ENCODE measurements around the gene FOXI2.
A peak's percentile ranks its signal among the peaks of the same experiment; 100 is the strongest.

Gene FOXI2

GRCh38 chr10:127744956-127745355, 8.0 kb downstream of the FOXI2 start:
- no peak for DNase-seq

DNA sequence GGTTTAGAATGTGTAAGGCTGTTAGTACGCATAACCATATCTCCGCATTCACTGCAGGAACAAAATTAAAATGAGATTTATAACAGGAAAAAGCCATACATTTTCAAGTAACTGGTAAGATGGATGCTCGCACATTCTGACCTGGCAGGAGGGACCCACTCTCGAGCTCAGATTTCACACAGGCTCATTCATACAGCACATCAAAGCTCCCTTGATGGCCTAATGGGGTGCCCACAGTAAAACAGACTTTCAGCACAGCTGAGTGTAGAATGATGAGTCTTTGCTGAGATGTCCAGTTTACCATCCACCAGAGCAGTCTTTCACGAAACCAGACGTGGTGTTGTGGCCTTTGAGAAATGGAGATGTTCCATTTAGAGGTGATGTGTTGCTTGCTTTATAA, 8.9 kb downstream of the FOXI2 start:
- no peak for DNase-seq

- DNase-seq: peak; percentile 13
These were observed 18.8 kb downstream of the FOXI2 start for GRCh38 chr10:127755753-127756152.

DNA sequence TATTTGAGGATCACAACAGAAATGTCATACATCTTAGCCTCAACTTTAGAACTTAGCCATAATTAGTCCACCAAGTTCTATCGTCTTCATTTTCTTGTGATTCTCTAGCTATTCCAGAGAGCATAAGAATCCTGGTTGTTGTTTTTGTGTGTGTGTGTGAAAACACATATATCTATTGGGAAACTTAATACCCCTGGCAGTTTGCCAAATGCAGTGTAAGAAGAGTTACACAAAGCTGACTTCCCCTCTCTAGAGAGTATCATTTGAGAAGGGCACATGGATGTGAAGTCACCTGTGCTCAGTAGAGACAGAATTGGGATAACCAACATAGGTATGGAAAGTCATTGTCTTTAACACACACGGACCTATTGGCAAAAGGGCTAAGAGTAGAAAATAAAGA, 19.3 kb downstream of the FOXI2 start:
- DNase-seq: peak; percentile 7

DNA sequence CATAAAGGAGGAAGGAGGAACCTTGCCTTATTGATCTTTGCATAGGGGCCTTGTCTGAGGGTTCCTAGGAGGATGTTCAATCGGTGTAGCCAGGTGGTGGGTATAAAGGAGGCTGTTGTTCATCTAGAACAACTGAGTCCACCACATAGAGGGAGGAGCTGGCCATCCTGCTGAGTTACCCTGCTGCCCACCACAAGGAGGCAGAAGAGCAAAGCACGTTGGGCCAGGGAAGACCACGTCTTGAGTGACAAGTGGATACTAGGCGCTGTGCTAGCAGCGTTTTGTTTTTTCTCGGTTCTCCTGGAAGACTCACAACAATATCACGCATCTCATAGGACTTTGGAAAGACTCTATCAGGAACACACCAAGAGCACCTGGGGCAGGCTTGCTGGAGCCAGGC, 20.0 kb downstream of the FOXI2 start:
- no peak for DNase-seq

- no peak for DNase-seq
These were observed 22.3 kb downstream of the FOXI2 start for GRCh38 chr10:127759276-127759675.

DNA sequence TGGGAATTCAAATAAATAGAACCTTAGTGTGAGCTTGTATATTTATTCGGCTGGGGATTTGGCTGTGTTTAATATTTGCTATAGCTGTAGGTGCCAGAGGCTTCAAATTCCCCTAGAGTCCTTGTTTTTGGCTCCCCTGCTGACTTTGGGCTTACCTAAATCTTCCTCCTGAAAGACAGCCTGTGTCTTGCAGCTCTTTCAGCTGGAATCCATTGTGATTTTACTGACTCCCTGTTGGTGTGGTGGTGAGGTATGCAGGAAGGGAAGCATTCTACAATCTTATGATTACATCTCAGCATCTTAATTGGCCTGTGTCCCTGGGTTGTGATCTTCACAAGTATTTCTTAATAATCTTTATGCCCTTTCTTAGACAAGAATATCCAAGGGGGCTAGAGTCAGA, 25.9 kb downstream of the FOXI2 start:
- DNase-seq: no peak

- no peak for DNase-seq
These were observed 38.0 kb downstream of the FOXI2 start for GRCh38 chr10:127774766-127775559.

DNA sequence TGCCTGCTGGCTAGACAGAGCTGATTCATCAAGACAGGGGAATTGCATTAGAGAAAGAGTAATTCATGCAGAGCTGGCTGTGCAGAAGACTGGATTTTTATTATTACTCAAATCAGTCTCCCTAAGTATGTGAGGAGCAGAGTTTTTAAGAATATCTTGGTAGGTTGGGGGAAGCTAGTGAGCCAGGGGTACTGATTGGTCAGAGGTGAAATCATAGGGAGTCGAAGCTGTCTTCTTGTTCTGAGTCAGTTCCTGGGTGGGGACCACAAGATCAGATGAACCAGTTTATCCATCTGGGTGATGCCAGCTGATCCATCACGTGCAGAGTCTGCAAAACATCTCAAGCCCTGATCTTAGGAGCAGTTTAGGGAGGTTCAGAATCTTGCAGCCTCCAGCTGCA, 39.8 kb downstream of the FOXI2 start:
- no peak for DNase-seq

DNA sequence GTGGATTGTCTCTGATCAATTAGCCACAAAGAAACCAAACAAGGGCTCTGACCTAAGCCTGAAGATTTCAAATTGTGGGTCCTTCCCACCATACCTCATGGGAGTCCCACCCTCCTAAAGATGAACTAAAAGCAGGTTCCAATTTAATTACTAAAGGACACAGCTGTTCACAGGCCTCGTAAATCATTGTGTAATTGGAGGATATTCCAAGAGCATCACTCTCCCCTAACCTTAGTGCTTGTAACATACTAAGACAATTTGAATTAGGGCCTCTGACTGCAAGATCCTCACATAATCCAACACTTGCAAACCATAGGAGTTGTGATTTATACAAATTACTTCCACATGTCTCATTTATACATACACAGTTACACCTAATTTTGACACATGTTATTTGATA, 44.4 kb downstream of the FOXI2 start:
- no peak for DNase-seq

GRCh38 chr10:127787873-127788272, 50.9 kb downstream of the FOXI2 start:
- no peak for DNase-seq

DNA sequence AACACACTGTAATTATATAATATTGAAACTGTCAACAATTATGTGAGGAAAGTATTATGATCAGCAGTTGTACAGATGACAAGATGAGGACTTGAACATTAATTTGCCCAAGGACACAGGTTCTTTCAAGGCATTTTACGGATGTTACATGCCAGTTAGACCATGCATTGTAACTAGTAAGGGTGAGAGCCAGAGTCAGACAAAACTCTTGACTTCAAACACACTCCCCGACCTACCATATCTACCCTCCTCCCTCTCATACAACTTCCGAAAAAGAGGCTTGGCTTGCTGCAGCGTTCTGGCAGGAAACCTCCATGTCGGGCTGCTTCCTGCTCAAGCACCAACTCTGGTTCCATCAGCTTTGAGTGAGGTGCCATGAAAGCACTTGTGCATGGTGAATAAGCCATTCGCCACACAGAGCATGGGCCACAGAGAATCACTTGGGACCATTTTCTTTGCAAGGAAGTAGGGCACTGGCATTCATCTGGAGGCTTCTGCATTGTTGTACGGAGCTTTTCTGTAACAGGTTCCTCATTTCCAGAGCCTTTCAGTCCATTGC, 53.2 kb downstream of the FOXI2 start:
- DNase-seq: no peak
